GM12865 (cell line): ENCODE data around the gene ZMIZ1.

Experiments used
- DNase-seq: peaks from one replicate; pipeline ENCODE4 v3.0.0; 2010; ENCODE audit warnings: low read depth
- H3K4me3 ChIP-seq: 2 replicates; pipeline ENCODE4 v1.5.1; 2011; ENCODE audit warnings: mild to moderate bottlenecking, low read depth, low read length, control low read depth
- CTCF ChIP-seq: IDR thresholded peaks from 2 replicates; pipeline ENCODE4 v1.5.1; 2011; ENCODE audit warnings: low read length, control low read depth, low read depth, inconsistent platforms; ENCODE audit not compliant: insufficient read depth; ENCODE audit errors: missing control alignments

Gene ZMIZ1

GRCh38 chr10:79231908-79232307, 163.1 kb downstream of the ZMIZ1 start:
- no peak for TF ChIP-seq CTCF
- DNase-seq, result no peak
- no peak overlapping the region for H3K4me3 ChIP-seq

GRCh38 chr10:79232864-79233263, 164.1 kb downstream of the ZMIZ1 start:
- no peak for DNase-seq
- TF ChIP-seq CTCF, result no peak
- H3K4me3 ChIP-seq, result no peak overlapping the region

- H3K4me3 ChIP-seq, result no peak overlapping the region
- no peak for TF ChIP-seq CTCF
- DNase-seq, result no peak
Measured at GRCh38 chr10:79234391-79235315, 165.9 kb downstream of the ZMIZ1 start.

GRCh38 chr10:79235765-79236432, 167.1 kb downstream of the ZMIZ1 start:
- no peak overlapping the region for H3K4me3 ChIP-seq
- no peak for DNase-seq
- TF ChIP-seq CTCF, result no peak

GRCh38 chr10:79236433-79236765, 167.6 kb downstream of the ZMIZ1 start:
- H3K4me3 ChIP-seq, result no peak overlapping the region
- no peak for DNase-seq
- no peak for TF ChIP-seq CTCF

GRCh38 chr10:79237454-79238157, 168.8 kb downstream of the ZMIZ1 start:
- no peak overlapping the region for H3K4me3 ChIP-seq
- no peak for DNase-seq
- no peak for TF ChIP-seq CTCF
